Stimulated activated CD4-positive, alpha-beta T cell treated with anti-CD3 and anti-CD28 coated beads, TNF-alpha, amount 100 ng/mL, for 1 hour (primary cell): ENCODE measurements around the gene EYS.

Experiments used
- DNase-seq, 3 donors: peaks; one replicate each; pipeline ENCODE4 v3.0.0-alpha.2; 2020; ENCODE audit warnings: low read depth in 3 of 3, low spot score in 1 of 3

The EYS gene

DNA sequence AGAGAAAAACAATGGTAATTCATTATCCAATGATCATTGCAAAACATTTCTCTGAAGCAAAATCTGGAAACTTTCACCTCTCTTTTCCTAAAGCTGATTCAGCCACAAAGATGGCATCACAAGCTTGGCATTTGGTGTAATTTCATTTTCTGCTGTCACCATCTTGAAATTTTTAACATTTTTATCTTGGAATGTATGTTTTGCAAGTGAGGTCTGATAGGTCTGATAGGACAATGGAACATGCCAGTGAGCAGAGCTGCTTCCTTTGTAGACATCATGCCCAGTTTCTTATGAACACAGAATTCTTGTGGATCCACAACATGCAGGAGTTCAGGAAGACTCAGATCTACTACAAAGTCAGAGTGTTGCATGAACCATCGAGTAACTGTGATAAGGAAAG is 969.6 kb downstream of the EYS start:
- DNase-seq: no peak

DNA sequence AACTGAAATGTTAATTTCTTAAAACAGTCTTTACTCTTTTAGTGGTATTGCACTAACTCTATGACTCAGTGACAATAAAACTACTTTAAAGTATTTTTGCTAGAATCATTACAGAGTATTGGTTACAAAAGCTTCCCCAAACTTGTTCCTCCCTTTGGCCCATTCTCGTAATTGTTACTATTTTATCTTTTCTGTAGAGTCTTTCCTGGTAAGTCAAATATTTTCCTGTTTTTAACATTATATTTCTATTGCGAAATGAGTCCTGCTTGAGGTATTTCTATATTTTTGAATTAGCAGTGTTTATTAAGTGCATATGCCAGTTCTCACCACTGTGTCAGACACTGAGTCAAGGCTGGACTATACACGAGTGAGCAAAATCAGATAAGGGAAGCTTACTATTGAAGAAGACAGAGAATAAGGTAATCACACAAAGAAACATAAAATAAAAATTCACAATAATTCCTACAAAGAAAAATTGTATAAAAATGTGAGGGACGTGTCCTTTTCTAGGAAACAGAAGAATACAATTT is 970.5 kb downstream of the EYS start:
- no peak for DNase-seq

DNA sequence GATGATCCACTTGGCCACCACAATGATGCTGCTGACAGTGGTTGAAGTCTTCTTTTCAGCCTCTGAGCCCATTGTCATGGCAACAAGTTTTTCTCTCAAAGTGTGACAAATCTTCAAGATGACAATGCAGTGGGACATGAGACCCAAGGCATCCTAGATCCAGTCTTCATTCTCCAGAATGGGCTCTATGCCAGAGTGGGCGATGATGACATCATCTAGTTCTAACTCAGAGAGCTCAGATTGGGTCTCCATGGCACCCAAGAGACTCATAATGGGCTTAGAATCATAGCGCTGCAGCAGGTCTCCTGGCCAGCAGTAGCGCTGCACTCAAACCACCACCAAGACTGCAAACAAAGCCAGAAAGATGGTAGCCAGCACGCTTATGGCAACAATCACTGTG is 973.6 kb downstream of the EYS start:
- DNase-seq: no peak

DNA sequence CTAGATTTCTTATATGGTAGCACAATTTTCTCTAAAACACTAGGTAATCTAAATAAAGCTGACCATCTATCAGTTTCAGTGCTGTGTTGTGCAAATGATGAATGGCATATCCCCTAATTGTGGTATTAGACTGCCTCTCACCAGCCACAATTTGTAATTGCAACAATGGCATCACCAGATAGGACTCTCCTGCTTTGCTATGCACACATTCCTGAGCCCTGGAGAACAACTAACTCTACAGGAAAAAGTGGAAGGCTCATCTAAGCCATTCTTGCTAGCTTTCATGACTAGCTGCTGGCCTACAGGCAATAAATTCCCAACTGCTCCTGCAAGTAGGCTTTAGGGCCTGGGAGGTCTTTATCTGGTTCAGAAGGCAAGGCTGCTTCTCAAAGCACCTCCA is 974.1 kb downstream of the EYS start:
- no peak for DNase-seq

DNA sequence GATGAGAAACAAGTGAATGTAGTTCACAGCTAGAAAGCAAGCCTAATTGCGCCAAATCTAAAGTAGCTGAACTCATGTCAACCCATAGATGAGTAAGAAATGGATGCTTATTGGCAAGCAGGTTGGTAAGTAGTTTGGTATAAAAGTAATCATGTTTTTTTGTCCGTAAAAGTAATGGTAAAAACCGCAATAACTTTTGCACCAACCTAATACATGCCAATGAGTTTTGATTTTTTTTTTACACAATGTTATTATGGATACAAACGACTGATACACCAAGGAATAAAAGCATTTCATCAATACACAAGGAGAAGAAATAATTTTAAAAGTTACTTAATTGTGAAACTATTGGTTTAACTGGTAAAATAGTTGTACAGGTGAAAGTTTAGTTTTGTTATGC is 977.5 kb downstream of the EYS start:
- DNase-seq: no peak

DNA sequence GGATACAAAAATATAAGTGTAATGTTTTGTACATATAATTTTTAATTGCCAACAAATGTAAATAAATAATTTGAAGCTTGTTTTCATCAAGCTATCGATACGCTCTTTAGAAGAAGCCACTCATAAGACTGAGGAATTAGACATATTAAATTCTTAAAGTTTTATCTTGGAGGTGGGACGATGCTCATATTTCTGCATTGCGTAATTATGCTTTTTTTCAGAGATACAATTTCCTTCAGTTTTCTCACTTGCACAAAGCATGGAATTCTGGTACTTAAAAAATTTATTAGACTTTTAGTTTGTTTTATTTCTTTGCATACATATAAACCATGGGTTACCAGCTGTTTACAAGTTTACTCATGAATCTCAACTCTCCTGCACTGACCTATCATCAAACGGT is 980.0 kb downstream of the EYS start:
- no peak for DNase-seq

DNA sequence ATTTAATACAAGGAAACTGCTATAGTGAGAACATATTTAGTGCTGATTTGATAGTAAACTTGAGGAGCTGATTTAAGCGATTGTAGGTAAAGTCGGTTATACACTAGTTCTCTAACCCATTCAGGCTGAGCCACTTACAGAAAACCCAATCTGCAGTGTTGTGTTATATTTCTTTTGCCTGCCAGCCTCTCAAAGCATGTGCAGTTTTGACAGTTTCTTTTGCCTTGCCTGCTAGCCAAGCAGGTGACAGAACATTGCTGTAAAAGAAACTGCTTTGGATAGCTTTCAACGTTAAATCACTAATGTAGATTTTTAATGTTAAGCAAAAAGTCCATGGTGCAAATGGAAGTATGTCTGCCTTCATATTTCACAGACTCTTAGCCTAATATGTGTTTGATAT is 982.9 kb downstream of the EYS start:
- no peak for DNase-seq

DNA sequence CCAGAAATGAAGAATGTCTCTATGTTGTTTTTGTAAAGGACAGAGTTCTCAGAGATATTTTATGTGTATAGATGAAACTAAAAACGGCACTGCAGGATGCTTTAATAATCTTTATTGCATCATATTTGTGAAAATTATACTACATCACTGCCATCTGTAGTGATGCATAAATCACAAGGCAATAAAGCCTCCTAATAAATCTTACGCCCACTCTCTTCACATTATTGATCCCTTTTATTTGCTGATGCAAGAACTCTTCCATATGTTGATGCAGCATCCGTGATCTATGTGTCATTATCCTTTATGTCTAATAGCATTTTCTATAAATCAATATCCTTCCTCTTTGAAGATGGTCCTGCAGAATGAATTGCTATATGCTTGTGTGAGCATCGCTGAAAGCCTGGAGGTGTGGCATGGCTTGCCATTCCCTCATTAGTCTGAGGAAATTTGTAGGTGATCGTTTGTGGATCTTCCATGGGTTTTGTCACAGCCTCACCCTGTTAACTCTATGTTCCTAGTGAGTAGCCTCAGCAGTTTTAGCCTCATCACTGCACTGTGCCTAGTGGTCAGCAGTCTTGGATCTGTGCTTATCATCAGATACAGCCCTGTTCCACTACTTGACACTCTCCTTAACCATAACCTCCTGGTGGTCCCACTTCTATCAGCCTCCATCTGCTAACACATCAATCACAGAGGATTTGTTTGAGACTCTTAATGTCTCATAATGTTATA is 983.5 kb downstream of the EYS start:
- DNase-seq: no peak

DNA sequence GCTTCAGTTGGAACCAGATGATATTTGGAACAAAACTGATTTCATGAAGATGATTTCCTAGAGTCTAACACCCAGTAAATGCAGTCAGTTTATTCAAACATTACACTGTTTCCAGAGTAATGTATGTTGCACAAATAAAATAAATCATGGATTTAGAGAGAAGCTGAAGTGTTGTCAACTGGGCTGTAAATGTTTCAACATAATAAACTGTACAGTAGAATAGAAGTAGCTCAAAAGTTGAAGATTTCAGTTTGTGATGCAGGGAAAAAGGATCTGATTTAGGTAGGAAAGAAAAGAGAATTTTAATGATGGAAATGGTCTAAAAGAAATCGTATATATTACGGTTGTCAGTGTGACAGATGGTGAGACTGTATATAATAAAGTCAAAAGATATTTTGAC is 985.2 kb downstream of the EYS start:
- no peak for DNase-seq

DNA sequence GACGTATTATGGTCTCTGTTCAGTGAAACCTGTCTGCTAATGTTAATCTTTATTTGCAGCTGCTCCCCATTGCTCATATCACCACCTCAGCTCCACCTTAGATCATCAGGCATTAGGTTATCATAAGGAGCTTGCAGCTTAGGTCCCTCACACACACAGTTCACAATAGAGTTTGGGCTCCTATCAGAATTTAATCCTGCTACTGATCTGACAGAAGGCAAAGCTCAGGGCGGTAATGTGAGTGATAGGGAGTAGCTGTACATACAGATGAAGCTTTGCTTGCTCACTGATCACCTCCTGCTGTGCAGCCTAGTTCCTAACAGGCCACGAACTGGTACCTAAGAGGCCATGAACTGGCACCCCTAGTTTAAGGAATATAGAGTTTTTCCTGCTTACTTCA is 989.7 kb downstream of the EYS start:
- DNase-seq: no peak

DNA sequence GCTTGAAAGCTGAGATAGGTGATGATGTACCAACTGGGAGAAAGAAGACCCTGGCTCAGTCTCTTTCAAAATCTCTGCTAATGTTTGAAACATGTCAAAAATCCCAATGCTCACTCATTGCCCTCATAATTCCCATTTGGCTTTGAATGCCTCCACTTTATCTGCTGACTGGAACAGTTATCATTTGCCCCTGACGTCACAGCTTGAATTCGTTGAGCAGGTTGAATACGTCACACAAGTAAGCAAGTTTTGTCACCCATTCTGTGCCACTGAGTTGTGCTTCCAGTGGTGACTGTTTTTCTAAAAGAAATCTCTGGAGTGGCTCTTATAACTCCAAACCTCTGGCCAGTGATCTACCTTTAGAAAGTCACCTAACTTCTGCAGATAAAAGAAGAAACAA is 991.4 kb downstream of the EYS start:
- DNase-seq: no peak

DNA sequence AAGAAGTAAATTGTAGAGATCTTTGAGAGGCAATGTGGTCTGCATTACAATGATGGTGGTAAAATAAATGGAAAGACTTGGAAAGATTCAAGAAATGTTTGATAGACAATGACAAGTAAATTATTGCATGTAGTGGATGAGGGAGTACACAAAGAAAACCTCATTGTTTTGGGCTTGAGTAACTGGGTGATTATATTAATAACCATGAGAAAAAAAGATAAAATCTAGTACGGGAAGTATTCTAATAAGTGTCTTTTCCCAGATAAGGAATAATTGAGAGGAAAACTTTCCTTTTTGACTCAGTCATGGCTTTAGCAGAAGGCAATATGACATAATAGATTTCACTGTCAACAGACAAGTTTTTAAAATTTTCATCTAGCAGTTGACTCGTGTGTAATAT is 993.0 kb downstream of the EYS start:
- no peak for DNase-seq

DNA sequence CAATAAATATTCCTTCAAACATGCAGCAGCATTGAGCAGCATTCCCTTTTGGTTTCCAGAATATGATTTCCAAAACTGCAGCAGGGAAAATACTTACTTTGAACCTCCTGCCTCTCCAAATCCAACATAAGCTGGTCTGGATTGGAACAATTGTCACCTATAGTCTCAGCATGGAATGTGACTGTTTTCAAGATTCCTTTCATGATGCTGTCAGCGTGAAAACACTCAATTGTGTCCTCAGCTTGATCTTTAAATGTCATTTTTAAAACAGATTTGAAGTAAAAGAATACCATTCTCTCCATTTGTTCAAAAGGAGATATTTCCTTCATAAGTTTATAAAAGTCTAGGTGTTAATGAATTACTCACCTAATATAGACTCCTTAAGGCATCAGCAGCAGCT is 993.9 kb downstream of the EYS start:
- DNase-seq: no peak

DNA sequence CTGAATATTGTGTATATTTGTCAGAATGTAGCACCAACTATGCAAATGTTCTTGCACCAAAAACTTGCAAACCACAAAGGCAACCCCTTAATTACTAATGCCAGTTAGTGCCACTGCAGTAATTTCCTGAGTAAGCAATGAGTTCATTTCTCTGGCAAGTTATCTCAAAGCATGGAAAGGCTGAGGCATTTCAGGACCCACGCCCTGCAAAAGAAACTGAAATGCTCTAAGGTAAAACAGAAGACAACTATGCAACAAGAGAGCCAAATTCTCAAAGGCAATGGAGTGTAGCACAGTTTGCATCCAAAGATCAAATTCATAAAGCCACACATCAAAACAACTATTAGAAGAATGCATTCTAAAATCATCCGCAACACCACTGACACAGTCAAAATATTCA is 994.4 kb downstream of the EYS start:
- no peak for DNase-seq

DNA sequence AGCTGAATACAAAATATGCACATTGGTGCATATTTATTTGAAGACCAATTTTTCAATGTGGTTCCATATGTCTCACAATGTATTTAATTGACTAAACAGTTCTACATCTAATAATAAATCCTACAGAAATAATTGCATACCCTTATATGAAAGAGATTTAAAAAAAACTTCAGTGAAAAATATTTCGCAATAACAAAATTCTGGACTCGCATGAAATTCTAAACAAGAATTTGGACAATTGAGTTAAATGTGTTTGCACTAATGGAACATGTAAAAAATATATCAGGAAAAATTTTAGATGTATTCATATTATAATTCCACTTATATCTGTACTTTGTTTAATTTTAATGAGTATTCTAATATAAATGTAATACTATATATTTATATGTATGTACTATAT is 1003.1 kb downstream of the EYS start:
- DNase-seq: no peak

DNA sequence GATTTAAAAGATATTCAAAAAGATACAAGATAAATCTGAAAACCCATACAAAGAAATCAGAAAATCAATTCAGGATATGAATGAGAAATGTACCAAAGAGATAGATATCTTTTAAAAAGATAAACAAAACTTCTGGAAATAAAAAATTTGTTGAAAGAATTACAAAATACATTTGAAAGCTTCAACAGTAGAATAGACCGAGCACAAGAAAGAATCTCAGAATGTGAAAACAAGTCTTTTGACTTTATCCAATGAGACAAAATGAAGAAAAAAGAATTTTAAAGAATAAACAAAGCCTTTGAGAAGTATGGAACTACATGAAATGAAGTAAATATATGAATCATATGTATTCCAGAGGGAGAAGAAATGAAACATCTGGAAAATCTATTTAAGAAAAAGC is 1011.0 kb downstream of the EYS start:
- no peak for DNase-seq

DNA sequence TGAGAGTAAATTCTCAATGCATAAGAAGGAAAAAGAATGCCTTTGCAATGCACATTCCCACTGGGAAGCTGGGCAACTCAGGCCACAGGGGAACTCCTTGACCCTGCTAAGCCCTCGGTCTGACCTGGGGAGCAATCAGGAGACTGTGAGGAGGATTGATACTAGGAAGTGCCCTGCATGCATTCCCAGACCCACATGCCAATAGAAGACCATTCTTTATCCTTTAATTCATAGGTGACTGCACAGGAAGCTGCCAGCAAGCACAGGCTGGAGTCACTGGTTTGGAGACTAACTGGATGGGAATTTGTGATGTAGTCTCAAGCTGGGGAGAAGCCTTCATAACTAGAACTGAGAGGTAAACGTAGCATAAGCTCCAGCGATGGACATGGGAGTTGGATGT is 1012.7 kb downstream of the EYS start:
- DNase-seq: no peak

DNA sequence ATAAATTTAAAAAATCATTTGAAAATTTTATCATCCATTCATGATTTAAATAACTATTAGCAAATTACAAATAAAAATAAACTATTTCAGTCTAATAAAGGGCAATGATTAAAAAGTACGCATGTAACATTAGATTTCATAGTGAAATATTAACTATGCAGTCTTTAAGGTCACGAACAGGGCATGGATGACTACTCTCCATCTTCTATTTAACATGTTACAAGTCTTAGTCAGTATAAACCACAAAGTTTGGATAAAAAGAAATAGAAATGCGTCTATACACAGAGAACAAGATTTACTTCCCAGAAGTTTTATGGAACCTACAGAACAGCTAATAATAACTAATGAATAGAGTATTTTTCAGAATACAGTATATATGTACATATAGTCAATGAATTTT is 1016.0 kb downstream of the EYS start:
- DNase-seq: no peak

DNA sequence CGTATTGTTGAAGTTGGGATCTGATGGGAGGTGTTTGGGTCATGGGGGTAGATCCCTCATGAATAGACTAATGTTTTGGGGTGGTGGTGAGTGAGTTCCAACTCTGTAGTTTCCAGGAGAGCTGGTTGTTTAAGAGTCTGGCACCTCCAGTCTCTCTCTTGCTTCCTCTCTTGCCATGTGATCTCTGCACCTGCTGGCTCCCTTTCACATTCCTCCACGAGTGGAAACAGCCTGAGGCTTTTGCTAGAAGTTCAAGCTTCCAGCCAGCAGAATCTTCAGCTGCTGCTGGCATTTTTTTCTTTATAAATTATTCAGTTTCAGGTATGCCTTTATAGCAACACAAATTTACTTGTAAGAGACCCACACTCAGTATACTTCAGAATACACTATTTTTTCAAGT is 1021.6 kb downstream of the EYS start:
- DNase-seq: no peak

DNA sequence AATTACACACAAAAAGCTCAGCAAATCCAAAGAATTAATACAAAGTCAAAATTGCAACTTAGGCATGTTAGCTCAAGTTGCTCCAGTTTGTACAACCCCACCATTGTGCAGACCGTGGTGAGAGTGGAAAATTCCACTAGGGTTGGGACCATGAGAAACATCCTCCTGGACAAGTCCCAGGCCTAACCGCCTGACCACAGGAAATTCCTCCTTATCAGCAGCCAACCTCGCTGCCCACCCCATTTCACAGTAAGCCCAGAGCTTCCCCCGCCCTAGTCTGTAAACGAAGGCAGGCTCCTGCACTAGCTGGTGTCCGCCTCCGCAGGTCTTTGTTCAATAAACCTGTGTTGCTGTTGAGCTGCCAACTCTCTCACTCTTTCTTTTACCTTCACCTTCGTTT is 1023.3 kb downstream of the EYS start:
- DNase-seq: no peak

DNA sequence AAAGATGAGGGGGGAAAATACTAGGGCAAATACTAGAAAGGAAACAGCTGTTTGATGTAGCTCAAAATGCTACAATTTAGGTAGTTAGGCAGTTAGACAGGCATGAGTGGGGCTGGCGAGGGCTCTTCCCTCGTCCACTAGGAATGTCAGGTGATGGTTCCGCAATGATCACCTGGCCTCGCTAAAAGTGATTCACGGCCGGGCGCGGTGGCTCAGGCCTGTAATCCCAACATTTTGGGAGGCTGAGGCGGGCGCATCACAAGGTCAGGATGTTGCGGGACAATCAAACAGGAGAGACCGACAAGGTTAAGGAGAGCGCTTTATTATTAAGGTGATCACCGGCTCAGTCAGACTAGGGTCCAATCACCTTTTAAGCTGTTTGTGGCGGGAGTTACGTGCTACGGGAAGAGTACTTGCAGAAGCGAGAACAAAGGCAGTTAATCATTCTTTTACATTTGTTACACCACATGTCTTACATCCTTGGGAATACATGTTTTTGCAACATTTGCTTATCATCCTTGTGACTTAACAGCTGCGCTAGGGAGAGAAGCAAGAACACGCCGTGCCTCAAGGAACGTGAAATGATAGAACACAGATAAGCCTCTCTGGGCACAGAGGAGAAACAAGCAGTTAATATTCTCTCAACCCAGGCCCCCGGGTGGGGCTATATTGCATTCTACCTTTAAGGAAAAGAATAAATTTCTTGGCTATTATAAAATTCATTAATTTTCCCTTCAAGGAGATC is 1025.4 kb downstream of the EYS start:
- no peak for DNase-seq

DNA sequence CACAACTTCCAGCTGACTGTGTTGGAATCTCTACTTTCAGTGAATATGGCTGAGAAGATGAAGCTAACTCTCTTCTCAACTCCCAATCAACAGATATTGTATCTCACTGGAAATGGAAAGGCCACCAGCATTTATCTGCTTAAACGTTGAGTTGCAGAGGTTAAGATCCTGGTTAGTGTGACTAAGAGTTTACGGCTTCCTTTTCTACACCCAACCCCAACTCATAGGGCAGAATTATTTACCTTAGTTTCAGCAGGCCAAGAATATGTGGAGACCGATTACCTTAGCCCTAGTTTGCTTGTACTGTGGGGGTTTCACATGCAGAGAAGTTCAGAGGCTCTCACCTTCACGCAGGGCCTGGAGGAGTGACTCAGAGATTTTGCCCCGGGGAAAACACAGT is 1026.6 kb downstream of the EYS start:
- DNase-seq: no peak

DNA sequence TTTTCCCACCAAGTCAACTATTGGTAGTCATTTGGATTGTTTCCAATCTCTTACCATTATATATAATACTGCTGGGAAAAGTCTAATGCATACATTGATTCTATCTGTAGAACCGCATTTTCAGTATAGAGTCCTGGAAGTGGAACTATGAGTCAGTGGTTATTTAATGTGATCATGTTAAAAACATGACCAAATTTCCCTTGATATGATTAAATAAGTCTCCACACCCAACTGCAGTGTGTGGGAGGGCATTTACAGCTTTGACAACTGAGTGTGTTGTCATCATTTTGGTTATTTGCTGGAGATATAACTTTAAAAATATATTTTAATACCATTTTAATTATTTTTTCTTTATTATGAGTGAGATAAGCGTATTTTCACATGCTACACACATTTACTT is 1027.6 kb downstream of the EYS start:
- no peak for DNase-seq
